HG03575 (cell line): ENCODE measurements around the gene TMEM184A.

Experiments
- ATAC-seq: cut with Tn5 transposase; IDR thresholded peaks from one replicate; pipeline ENCODE4 v1.9.1; 2021; ENCODE audit not compliant: unreplicated experiment, insufficient number of reproducible peaks, low FRiP score; ENCODE audit errors: extremely low read depth

TMEM184A gene

GRCh38 chr7:1557771-1558170 is 1.8 kb upstream of the TMEM184A start:
- no peak for ATAC-seq

- ATAC-seq = no peak
Observed at GRCh38 chr7:1557006-1557405, 1.0 kb upstream of the TMEM184A start.

- ATAC-seq = no peak
Observed at GRCh38 chr7:1555046-1555812, 776 bp downstream of the TMEM184A start.

GRCh38 chr7:1554333-1555045 is 1.5 kb downstream of the TMEM184A start:
- no peak for ATAC-seq

GRCh38 chr7:1553512-1554210 is 2.3 kb downstream of the TMEM184A start:
- no peak for ATAC-seq

GRCh38 chr7:1552200-1552599 is 3.8 kb downstream of the TMEM184A start:
- ATAC-seq = no peak

GRCh38 chr7:1550846-1551155 is 5.2 kb downstream of the TMEM184A start:
- no peak for ATAC-seq

- ATAC-seq = no peak
Observed at GRCh38 chr7:1550005-1550845, 5.8 kb downstream of the TMEM184A start.

GRCh38 chr7:1549357-1550004 is 6.5 kb downstream of the TMEM184A start:
- no peak for ATAC-seq

GRCh38 chr7:1548944-1549343 is 7.1 kb downstream of the TMEM184A start:
- ATAC-seq = no peak

GRCh38 chr7:1548438-1548831 is 7.6 kb downstream of the TMEM184A start:
- no peak for ATAC-seq

- no peak for ATAC-seq
Observed at GRCh38 chr7:1547777-1548437, 8.1 kb downstream of the TMEM184A start.

- no peak for ATAC-seq
Observed at GRCh38 chr7:1546909-1547776, 8.9 kb downstream of the TMEM184A start.

GRCh38 chr7:1546274-1546908 is 9.6 kb downstream of the TMEM184A start:
- no peak for ATAC-seq

GRCh38 chr7:1545417-1546246 is 10.4 kb downstream of the TMEM184A start:
- ATAC-seq = no peak

GRCh38 chr7:1544896-1545416 is 11.0 kb downstream of the TMEM184A start:
- no peak for ATAC-seq
